ENCODE measurements around the gene AADACL3. TPM values are rescaled to one million over a fixed set of nuclear protein-coding genes. Genes with fewer than 3 reads are reported as not detected.

Gene AADACL3, protein sequence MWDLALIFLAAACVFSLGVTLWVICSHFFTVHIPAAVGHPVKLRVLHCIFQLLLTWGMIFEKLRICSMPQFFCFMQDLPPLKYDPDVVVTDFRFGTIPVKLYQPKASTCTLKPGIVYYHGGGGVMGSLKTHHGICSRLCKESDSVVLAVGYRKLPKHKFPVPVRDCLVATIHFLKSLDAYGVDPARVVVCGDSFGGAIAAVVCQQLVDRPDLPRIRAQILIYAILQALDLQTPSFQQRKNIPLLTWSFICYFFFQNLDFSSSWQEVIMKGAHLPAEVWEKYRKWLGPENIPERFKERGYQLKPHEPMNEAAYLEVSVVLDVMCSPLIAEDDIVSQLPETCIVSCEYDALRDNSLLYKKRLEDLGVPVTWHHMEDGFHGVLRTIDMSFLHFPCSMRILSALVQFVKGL
- not detected in 5 replicates for total RNA-seq (2022; extraction: Qiagen RNA extraction; ENCODE audit: low read depth)

GRCh38 chr1:12715896-12716437 is at the start of gene AADACL3:
Gene AADACL3 (plus strand): TSS chr1:12716110. CDS start chr1:12716177, 67 bp downstream.

DNA sequence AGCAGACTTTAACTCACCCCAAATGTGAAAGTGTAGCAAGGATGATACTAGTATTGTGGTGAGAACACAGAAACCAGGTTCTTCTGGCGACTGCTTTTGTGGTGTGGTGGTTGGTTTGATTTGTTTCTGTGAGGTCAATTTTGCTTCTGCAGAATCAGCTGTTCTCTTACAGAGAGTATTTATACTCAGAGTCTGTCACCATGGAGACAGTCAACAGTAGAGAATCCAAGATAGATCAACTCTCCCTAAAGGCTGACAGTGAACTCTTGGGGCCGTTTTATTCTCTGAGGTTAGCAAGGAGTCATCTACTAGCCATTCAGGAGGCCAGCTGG is 30.0 kb downstream of the AADACL3 start, which contains the start of gene CFAP107:
TSS of gene CFAP107 (plus strand) at position 209 of the 332 bp plus-strand sequence. CDS start 231 bp downstream, outside the sequence.

GRCh38 chr1:12773438-12773837 is 57.5 kb downstream of the AADACL3 start, which contains the start of gene PRAMEF12:
Gene PRAMEF12 (plus strand): TSS chr1:12773738. CDS start chr1:12774868, 1,130 bp downstream.

Other genes with a start within 250 kb of the AADACL3 start
- gene DHRS3, start 97.9 kb upstream of the AADACL3 start, total RNA-seq (2022; extraction: Qiagen RNA extraction; ENCODE audit: low read depth): 42.4 to 56.0 TPM (median 54.9 TPM) in 5 replicates
- not detected in 5 replicates for gene AADACL4, start 72.0 kb upstream of the AADACL3 start, total RNA-seq (2022; extraction: Qiagen RNA extraction; ENCODE audit: low read depth)
- not detected in 5 replicates for gene CFAP107, start 30.1 kb downstream of the AADACL3 start, total RNA-seq (2022; extraction: Qiagen RNA extraction; ENCODE audit: low read depth)
- not detected in 5 replicates for gene PRAMEF12, start 57.6 kb downstream of the AADACL3 start, total RNA-seq (2022; extraction: Qiagen RNA extraction; ENCODE audit: low read depth)
- gene PRAMEF1, start 75.3 kb downstream of the AADACL3 start, total RNA-seq (2022; extraction: Qiagen RNA extraction; ENCODE audit: low read depth): not detected in 5 replicates
- gene PRAMEF11, start 115.3 kb downstream of the AADACL3 start, total RNA-seq (2022; extraction: Qiagen RNA extraction; ENCODE audit: low read depth): not detected in 5 replicates
- 0.12 TPM in 1 of 5 replicates, not detected in the others for gene HNRNPCL1, start 132.6 kb downstream of the AADACL3 start, total RNA-seq (2022; extraction: Qiagen RNA extraction; ENCODE audit: low read depth)
- gene PRAMEF2, start 141.0 kb downstream of the AADACL3 start, total RNA-seq (2022; extraction: Qiagen RNA extraction; ENCODE audit: low read depth): 0.08 to 0.10 TPM in 2 of 5 replicates, not detected in the others
- gene PRAMEF4, start 170.1 kb downstream of the AADACL3 start, total RNA-seq (2022; extraction: Qiagen RNA extraction; ENCODE audit: low read depth): not detected in 5 replicates
- not detected in 5 replicates for gene PRAMEF10, start 182.2 kb downstream of the AADACL3 start, total RNA-seq (2022; extraction: Qiagen RNA extraction; ENCODE audit: low read depth)
- gene PRAMEF7, start 200.5 kb downstream of the AADACL3 start, total RNA-seq (2022; extraction: Qiagen RNA extraction; ENCODE audit: low read depth): not detected in 5 replicates
- gene PRAMEF6, start 231.5 kb downstream of the AADACL3 start, total RNA-seq (2022; extraction: Qiagen RNA extraction; ENCODE audit: low read depth): not detected in 5 replicates